NCI-H128 (cell line): ENCODE measurements around the gene KCNK13.
"Not testable (repeated sequence)": the region's sequence is repeated elsewhere in the genome, so short reads cannot be mapped to it uniquely, and the experiment has no call there.

ENCODE experiments used
- DNase-seq: peaks from one replicate; lab custom pipeline; 2025; ENCODE audit not compliant: unreplicated experiment; lab: John Stamatoyannopoulos, UW

Gene KCNK13

DNA sequence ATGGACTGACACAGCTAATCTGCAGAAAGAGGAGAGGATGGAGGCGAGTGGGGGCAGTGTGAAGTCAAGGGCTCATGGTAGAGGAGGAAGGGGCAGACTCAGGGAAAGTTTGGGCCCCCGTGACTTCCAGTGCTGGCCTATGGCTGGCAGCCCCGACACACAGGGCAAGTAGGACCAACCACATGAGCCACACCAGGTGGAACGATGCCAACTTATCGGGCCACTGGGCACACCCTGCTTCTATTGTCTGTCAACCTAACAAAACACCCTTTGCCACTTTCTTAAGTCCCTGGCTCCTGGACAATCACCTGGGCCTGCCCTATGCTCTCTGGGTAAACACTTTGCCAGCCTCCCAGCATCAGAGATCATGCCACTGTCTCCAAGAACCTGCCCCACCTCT, 129.4 kb downstream of the KCNK13 start:
- DNase-seq, result no peak

DNA sequence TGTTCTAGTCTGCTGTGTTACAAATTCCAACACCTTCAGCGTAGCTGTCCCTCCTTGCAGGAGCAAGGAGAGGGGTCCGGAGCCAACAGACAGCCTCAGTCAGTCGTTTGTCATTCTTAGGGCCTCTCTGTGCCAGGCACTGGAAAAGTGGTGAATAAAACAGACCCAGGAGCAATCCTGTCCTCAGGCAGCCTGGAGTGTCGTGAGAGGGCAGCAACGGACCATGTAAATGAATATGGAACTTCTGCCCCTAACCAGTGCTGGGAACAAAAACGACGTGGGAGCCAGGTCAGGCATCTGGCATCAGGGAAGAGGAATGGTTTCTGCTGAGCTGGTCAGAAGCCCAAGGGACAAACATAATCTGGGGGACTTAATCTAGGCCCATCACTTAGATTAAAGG, 129.8 kb downstream of the KCNK13 start:
- no peak for DNase-seq

DNA sequence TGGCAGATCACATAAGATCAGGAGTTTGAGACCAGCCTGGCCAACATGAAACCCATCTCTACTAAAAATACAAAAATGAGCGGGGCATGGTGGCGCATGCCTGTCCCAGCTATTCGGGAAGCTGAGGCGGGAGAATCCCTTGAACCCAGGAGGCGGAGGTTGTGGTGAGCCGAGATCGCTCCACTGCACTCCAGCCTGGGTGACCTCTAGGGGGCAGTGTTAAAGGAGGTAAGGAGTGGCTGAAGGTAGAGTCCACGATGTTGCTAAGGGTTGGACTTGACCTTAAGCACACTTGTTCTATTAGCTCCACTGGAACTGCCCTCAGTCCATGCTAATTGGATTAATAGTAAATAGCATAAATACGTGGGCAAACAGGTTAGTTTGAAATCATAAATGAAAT, 132.1 kb downstream of the KCNK13 start:
- no peak for DNase-seq

DNA sequence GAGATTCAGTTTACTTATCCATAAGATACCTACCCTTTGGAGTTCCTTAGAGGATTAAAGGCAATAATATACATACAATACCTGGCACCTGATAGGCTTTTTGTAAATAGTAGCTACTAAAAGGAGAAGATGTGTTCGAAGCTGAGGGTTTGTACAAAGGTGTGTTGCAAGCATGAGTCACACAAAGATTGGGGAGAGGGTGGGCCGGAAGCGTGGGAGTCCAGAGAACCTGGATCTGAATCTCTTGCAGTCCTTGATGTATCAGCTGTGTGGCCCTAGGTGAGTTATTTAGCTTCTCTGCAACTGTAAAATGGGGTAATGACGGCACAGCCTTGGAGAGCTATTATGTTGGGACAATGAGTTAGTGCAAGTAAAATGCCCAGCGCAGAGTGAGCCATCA, 132.9 kb downstream of the KCNK13 start:
- no peak for DNase-seq

DNA sequence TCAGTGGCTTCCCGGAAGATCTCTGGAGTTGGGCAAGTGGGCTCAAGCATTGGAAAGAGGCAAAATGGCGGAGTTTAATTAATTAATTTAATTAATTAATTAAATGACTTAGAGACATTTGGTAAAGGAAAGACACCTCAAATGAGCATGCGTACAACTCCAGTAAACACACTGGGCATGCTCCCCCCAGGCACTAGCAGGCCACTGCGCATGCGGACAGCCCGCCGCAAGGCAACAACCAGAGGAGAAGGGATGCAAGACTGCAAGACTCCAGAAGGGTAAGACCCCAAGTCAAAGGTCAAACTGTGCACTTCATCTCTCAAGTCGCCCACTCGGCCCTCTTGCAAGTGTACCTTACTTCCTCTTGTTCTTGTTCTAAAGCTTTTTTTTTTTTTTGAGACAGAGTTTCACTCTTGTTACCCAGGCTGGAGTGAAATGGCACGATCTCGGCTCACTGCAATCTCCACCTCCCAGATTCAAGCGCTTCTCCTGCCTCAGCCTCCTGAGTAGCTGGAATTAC, 136.8 kb downstream of the KCNK13 start:
- DNase-seq, result no peak

DNA sequence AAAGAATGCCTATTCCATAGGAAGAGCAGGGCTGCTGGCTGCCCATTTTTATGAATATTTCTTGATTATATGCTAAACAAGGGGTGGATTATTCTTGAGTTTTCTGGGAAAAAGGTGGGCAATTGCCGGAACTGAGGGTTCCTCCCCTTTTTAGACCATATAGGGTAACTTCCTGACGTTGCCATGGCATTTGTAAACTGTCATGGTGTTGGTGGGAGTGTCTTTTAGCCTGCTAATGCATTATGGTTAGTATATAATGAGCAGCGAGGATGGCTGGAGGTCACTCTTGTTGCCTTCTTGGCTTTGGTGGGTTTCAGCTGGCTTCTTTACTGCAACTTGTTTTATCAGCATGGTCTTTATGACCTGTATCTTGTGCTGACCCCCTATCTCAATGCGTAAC, 138.8 kb downstream of the KCNK13 start:
- not testable (repeated sequence) for DNase-seq

DNA sequence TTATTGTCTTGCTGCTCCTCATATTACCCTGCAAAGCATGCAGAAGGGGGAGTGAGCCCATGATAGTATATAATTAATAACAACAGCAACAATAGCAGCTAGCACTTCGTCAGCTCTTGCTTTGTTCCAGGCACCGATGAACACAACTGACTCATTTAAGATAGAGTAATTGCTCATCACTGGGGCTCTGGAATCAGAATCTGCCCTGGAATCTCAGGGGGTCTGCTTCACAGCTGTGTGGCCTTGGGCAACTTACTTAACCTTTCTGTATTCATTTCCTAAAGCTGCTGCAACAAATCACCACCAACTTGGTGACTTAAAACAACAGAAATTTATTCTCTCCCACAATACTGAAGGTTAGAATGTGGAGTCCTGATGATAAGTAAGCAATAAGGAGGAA, 139.6 kb downstream of the KCNK13 start:
- DNase-seq, result no peak

DNA sequence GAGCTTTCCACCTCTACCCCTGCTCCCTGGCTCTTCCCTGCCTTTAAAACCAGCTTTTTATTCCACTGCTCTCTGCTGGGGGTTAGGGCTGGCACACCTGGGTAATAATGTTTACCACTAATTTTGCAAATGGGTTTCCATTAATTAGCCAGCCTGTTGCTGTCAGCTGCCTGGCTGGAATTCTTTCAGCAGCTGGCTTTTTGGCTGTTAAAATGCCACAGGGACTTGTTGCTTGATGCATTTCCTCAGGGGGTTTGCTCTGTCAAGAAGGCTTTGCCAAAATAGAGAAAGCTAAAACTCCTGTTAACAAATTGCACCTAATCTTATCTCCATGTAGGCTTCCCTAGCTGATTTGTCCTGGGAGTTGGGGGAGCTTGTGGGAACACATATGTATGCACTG, 142.7 kb downstream of the KCNK13 start:
- no peak for DNase-seq

DNA sequence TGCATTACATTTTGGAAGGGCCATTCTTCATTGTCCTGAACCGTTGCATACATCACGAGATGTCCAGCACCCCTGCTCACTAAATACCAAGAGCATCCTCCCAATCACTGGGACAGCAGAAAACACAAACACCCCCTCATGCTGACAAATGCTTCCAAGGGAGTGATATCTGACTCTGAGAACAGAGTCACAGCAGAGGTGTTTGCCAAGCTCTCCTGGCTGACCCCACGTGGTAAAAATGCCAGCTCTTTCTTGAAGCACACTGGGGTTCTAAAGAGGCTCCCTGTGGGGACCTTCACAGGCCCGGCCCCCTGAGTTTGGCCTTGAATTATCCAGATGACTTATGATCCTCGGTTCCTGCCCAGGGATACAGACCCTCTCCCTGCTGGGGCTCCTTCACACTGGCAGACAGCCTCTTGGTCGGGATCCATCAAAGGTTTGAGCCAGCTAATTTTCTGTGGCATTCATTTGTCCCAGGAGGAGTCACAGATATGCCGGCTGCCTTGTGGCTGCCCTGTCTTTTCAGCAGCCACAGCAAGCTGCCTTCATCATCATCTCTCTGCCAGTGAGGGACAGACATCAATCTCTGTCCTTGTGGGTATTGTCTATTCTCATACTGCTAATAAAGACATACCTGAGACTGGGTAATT, 151.4 kb downstream of the KCNK13 start:
- DNase-seq, result no peak

DNA sequence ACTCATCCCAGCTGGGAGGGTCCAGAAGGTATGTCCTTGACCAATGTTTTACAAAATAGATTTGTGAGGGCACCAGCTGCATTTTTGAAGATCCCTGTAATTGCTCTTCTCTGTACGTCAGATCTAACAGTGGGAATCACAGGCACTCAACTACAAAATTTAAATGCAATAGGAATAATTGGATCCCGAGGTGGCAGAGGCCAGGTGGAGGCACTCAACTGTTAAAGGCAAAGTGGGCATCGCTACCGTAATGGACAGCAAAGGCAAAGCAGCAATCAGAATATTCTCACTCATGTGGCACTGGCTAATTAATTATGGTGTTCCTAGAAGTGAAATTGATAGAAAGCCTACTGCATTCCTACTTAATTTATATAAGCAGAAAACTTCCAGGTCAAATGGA, 166.7 kb downstream of the KCNK13 start:
- no peak for DNase-seq

DNA sequence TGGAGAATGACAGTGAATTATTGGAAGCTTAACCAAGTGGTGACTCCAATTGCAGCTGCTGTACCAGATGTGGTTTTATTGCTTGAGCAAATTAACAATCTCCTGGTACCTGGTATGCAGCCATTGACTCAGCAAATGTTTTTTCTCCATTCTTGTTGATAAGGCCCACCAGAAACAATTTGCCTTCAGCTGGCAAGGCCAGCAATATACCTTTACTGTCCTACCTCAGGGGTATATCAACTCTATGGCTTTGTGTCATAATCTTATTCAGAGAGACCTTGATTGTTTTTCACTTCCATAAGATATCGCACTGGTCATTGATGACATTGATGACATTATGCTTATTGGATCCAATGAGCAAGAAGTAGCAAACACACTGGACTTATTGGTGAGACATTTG, 168.1 kb downstream of the KCNK13 start:
- DNase-seq, result not testable (repeated sequence)
